OCI-LY1 (cell line): ENCODE data around the gene ROR1.

Experiments
- EZH2 ChIP-seq: fragments of 200-600 bp; sonication (generic), shearing (Covaris generic); IDR thresholded peaks from 2 replicates; pipeline ENCODE4 v1.8.0; 2017; ENCODE audit warnings: borderline replicate concordance, mixed run types, mild to moderate bottlenecking, antibody characterized with exemption, low read length, moderate library complexity, mixed read lengths
- TF ChIP-seq, protein P1 (sequence below): fragments of 200-600 bp; sonication (generic), shearing (Covaris generic); IDR thresholded peaks from 2 replicates; pipeline ENCODE4 v1.5.1; 2017; ENCODE audit warnings: mild to moderate bottlenecking, antibody characterized with exemption, low read length, moderate library complexity, mixed read lengths

DNA sequence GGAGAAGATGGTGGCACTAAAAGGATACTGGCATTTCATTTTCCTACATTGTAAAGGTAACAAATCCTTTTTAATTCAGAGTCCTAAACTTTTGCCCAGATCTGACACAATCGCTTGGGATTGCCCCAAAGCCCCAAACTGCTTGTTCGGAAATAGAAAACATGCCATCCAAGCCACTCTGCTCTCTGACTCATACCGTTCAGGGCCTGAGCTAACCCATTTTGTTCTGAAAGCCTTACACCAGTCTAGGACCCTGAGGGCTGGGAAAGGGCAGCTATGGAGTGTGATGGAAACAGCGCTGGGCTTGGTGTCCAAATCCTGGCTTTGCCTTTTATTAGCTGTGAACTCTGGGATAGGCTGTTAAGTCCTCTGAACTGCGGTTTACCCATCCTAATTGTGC lies 270.2 kb downstream of the ROR1 start:
- no peak for TF ChIP-seq EZH2
- TF ChIP-seq, protein P1, sequence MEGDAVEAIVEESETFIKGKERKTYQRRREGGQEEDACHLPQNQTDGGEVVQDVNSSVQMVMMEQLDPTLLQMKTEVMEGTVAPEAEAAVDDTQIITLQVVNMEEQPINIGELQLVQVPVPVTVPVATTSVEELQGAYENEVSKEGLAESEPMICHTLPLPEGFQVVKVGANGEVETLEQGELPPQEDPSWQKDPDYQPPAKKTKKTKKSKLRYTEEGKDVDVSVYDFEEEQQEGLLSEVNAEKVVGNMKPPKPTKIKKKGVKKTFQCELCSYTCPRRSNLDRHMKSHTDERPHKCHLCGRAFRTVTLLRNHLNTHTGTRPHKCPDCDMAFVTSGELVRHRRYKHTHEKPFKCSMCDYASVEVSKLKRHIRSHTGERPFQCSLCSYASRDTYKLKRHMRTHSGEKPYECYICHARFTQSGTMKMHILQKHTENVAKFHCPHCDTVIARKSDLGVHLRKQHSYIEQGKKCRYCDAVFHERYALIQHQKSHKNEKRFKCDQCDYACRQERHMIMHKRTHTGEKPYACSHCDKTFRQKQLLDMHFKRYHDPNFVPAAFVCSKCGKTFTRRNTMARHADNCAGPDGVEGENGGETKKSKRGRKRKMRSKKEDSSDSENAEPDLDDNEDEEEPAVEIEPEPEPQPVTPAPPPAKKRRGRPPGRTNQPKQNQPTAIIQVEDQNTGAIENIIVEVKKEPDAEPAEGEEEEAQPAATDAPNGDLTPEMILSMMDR = no peak
